ENCODE measurements around the gene TRAPPC12. TPM values are rescaled to one million over a fixed set of nuclear protein-coding genes. Genes with fewer than 3 reads are reported as not detected.

The TRAPPC12 gene
- total RNA-seq, 3 donors from 2014 or later: 52.5 to 89.6 (median 69.2) TPM

DNA sequence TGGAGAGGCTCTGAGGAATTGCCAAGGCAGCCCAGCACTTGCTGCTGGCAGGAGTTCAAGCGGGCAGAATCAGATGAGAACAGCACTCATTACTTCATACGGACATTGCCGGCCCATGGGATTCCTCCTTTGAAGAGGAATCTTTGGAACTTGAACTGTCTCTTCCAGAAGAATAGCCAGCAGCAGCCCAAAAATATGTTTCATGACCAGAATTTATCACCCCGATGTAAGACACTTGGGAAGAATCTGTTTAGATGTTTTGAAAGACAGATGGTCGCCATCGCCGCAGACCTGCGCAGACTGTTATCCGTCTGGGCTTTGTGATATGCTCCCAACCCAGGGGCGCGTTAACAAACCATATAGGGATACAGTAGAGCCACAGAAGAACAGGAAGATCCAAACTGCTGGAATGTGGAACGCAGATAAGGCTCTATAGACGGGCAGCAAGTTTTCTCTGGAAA is 143.5 kb downstream of the TRAPPC12 start:
- TF ChIP-seq POLR2A (IDR thresholded peaks at IDR 0.05): no peak
- no peak for TF ChIP-seq CTCF (IDR thresholded peaks at IDR 0.05)
- TF ChIP-seq POLR2AphosphoS5 (IDR thresholded peaks at IDR 0.05): no peak
- no peaks in the 10 kb centered on the region for H3K9me3 ChIP-seq
- DNase-seq (ENCODE audit: low spot score in 2 of 2): no peak
- no peak overlapping the region for H3K27ac ChIP-seq
- intact Hi-C loops (cut with DNase I; ENCODE audit: low total_unique reads): no loop called here
- no peaks in the 10 kb centered on the region for H3K36me3 ChIP-seq
- H3K4me1 ChIP-seq: peaks cover 0 to 2% of the 10 kb centered on the region in 2 donors
- H3K4me3 ChIP-seq: no peak overlapping the region
- no peaks in the 10 kb centered on the region for H3K27me3 ChIP-seq

GRCh38 chr2:3523551-3524041 is 144.1 kb downstream of the TRAPPC12 start:
- intact Hi-C loops (cut with DNase I; ENCODE audit: low total_unique reads): no loop called here

DNA sequence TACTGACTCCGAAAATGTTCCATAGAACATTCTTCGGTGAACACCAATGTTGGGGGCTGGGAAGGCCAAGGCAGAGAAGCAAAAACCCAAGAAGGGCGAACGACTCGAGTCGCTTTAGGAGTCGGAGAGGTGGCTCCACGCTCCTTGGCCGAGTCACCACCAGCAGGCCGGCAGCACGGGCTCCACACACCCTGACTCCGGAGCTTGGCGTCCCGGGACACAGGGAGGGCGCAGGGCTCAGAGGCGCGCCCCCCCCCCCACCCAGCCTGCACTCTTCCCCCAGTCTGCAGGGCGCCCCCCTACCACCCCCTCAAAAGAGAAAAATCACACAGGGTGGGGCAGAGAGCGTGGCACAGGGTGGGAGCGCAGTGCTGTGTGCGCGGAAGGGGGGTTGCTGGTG is 147.4 kb downstream of the TRAPPC12 start:
- Histone ChIP-seq H3K9me3 (no peaks in the 10 kb centered on the region), H3K4me1 (no peaks in the 10 kb centered on the region), H3K36me3 (no peaks in the 10 kb centered on the region), H3K27ac (no peak overlapping the region), H3K4me3 (no peak overlapping the region), H3K27me3 (no peaks in the 10 kb centered on the region)
- no peak for TF ChIP-seq CTCF (IDR thresholded peaks at IDR 0.05)
- TF ChIP-seq POLR2A (IDR thresholded peaks at IDR 0.05): no peak
- TF ChIP-seq POLR2AphosphoS5 (IDR thresholded peaks at IDR 0.05): no peak
- intact Hi-C loops (cut with DNase I; ENCODE audit: low total_unique reads): no loop called here
- DNase-seq (ENCODE audit: low spot score in 2 of 2): no peak

More at GRCh38 chr2:3523551-3524041, 144.1 kb downstream of the TRAPPC12 start:
- Histone ChIP-seq H3K27me3 (no peaks in the 10 kb centered on the region), H3K4me1 (no peaks in the 10 kb centered on the region), H3K27ac (no peak overlapping the region), H3K4me3 (no peak overlapping the region), H3K9me3 (no peaks in the 10 kb centered on the region), H3K36me3 (no peaks in the 10 kb centered on the region)
- no peak for TF ChIP-seq CTCF (IDR thresholded peaks at IDR 0.05)
- no peak for TF ChIP-seq POLR2AphosphoS5 (IDR thresholded peaks at IDR 0.05)
- no peak for TF ChIP-seq POLR2A (IDR thresholded peaks at IDR 0.05)
- DNase-seq (ENCODE audit: low spot score in 2 of 2): no peak

GRCh38 chr2:3527886-3528785 is 148.6 kb downstream of the TRAPPC12 start:
- H3K36me3 ChIP-seq: no peaks in the 10 kb centered on the region
- DNase-seq (ENCODE audit: low spot score in 2 of 2): no peak
- H3K9me3 ChIP-seq: no peaks in the 10 kb centered on the region
- H3K27me3 ChIP-seq: no peaks in the 10 kb centered on the region
- H3K27ac ChIP-seq: no peak overlapping the region
- no peaks in the 10 kb centered on the region for H3K4me1 ChIP-seq
- TF ChIP-seq CTCF (IDR thresholded peaks at IDR 0.05): no peak
- no peak for TF ChIP-seq POLR2A (IDR thresholded peaks at IDR 0.05)
- TF ChIP-seq POLR2AphosphoS5 (IDR thresholded peaks at IDR 0.05): no peak
- intact Hi-C loops (cut with DNase I; ENCODE audit: low total_unique reads): no loop called here
- H3K4me3 ChIP-seq: no peak overlapping the region

Other genes with a start within 250 kb of the TRAPPC12 start
- 10 to 100 TPM; 12.8 to 31.0 (median 23.3) TPM for gene EIPR1, start 1.9 kb upstream of the TRAPPC12 start, total RNA-seq
- 10 to 100 TPM; 47.2 to 81.3 (median 78.2) TPM for gene ADI1, start 139.8 kb downstream of the TRAPPC12 start, total RNA-seq
- gene RNASEH1, start 178.6 kb downstream of the TRAPPC12 start, total RNA-seq: 10 to 100 TPM; 17.3 to 22.1 (median 21.0) TPM
- 1,000 to 10,000 TPM; 2,542 to 4,150 (median 3,724) TPM for gene RPS7, start 195.6 kb downstream of the TRAPPC12 start, total RNA-seq
- gene COLEC11, start 215.4 kb downstream of the TRAPPC12 start, total RNA-seq: 1 to 10 TPM in 2 of 3 donors, under 1 TPM in 1; 0.33 to 1.9 (median 1.0) TPM